NT2/D1 (cell line): ENCODE measurements around the gene TELO2.

Source experiments
- SUZ12 ChIP-seq: IDR thresholded peaks from 2 replicates; pipeline ENCODE4 v1.6.1; 2011; ENCODE audit not compliant: insufficient read length, insufficient read depth; ENCODE audit errors: extremely low read depth
- YY1 ChIP-seq: IDR thresholded peaks from 2 replicates; pipeline ENCODE4 v1.6.1; 2011; ENCODE audit not compliant: insufficient read length, insufficient read depth
- ZNF274 ChIP-seq: IDR thresholded peaks from 2 replicates; pipeline ENCODE4 v1.6.1; 2011; ENCODE audit warnings: mild to moderate bottlenecking, low read depth, low read length

- TF ChIP-seq YY1: no peak
- TF ChIP-seq SUZ12: no peak
- TF ChIP-seq ZNF274: no peak
These were observed 44.5 kb upstream of the TELO2 start for GRCh38 chr16:1448536-1449116.
